GM23338 (cell line): ENCODE results near the gene GPRC5B. TPM values are rescaled to one million over a fixed set of nuclear protein-coding genes. Genes with fewer than 3 reads are reported as not detected.

ENCODE experiments used
- ATAC-seq: fragments of 200-7000 bp; cut with Tn5 transposase; 3 replicates; pipeline ENCODE4 v1.9.1; 2020
- DNase-seq: peaks from one replicate; pipeline ENCODE4 v3.0.0-alpha.2; 2015; ENCODE audit warnings: low spot score
- H2AFZ ChIP-seq: fragments of 200-600 bp; sonication (generic); 2 replicates; pipeline ENCODE4 v1.8.0; 2016; ENCODE audit warnings: antibody characterized with exemption, mild to moderate bottlenecking, moderate library complexity
- H3F3A ChIP-seq: fragments of 200-600 bp; sonication (generic); replicated peaks from 2 replicates; pipeline ENCODE4 v1.8.0; 2017; ENCODE audit warnings: antibody characterized with exemption, mixed run types, low read depth
- H3K27ac ChIP-seq: fragments of 200-600 bp; sonication (generic); 2 replicates; pipeline ENCODE4 v1.6.1; 2016; ENCODE audit warnings: low read depth
- H3K27me3 ChIP-seq: fragments of 200-600 bp; sonication (generic); 2 replicates; pipeline ENCODE4 v1.8.0; 2016; ENCODE audit warnings: mild to moderate bottlenecking, mixed run types, moderate library complexity; ENCODE audit not compliant: insufficient read depth
- H3K36me3 ChIP-seq: fragments of 200-600 bp; sonication (generic); 2 replicates; pipeline ENCODE4 v1.8.0; 2016; ENCODE audit warnings: mild to moderate bottlenecking; ENCODE audit not compliant: insufficient read depth
- H3K4me1 ChIP-seq: fragments of 200-600 bp; sonication (generic); 2 replicates; pipeline ENCODE4 v1.8.0; 2016; ENCODE audit warnings: mild to moderate bottlenecking, moderate library complexity; ENCODE audit not compliant: insufficient read depth
- H3K4me2 ChIP-seq: fragments of 200-600 bp; sonication (generic); 2 replicates; pipeline ENCODE4 v1.7.1; 2017; ENCODE audit warnings: mixed run types
- H3K4me3 ChIP-seq: fragments of 200-600 bp; sonication (generic); 2 replicates; pipeline ENCODE4 v1.6.1; 2016; ENCODE audit warnings: mixed run types
- H3K79me2 ChIP-seq: fragments of 200-600 bp; sonication (generic); replicated peaks from 2 replicates; pipeline ENCODE4 v1.8.0; 2017; ENCODE audit warnings: mild to moderate bottlenecking; ENCODE audit not compliant: insufficient read depth
- H3K9me2 ChIP-seq: fragments of 200-600 bp; sonication (generic); 2 replicates; pipeline ENCODE4 v1.8.0; 2017; ENCODE audit not compliant: insufficient read depth
- H4K20me1 ChIP-seq: fragments of 200-600 bp; sonication (generic); replicated peaks from 2 replicates; pipeline ENCODE4 v1.8.0; 2017; ENCODE audit warnings: mild to moderate bottlenecking; ENCODE audit not compliant: insufficient read depth
- H3K27ac Mint-ChIP-seq: 2 replicates; pipeline ENCODE4 v1.8.0; 2020; ENCODE audit warnings: inconsistent platforms, mild to moderate bottlenecking, moderate library complexity, mixed read lengths
- H3K27me3 Mint-ChIP-seq: 3 replicates; pipeline ENCODE4 v1.8.0; 2022; ENCODE audit warnings: low read depth, mild to moderate bottlenecking, moderate library complexity, mixed read lengths, inconsistent platforms; ENCODE audit not compliant: insufficient read depth, poor library complexity
- H3K36me3 Mint-ChIP-seq: 3 replicates; pipeline ENCODE4 v1.8.0; 2021; ENCODE audit warnings: low read depth, mild to moderate bottlenecking, inconsistent platforms, moderate library complexity, mixed read lengths
- H3K4me1 Mint-ChIP-seq: 3 replicates; pipeline ENCODE4 v1.8.0; 2020; ENCODE audit warnings: mild to moderate bottlenecking, inconsistent platforms, mixed read lengths
- H3K4me3 Mint-ChIP-seq: 3 replicates; pipeline ENCODE4 v1.8.0; 2021; ENCODE audit warnings: moderate library complexity, mild to moderate bottlenecking, inconsistent platforms, mixed read lengths
- H3K9me3 Mint-ChIP-seq: 3 replicates; pipeline ENCODE4 v1.8.0; 2020; ENCODE audit warnings: moderate library complexity, mild to moderate bottlenecking, inconsistent platforms, mixed read lengths
- CREB1 ChIP-seq: fragments of 250-450 bp; sonication (Bioruptor Pico); IDR thresholded peaks from 2 replicates; pipeline ENCODE4 v1.5.0; 2020; ENCODE audit warnings: low read depth, mild to moderate bottlenecking, moderate library complexity
- EZH2 ChIP-seq: fragments of 200-600 bp; sonication (generic); IDR thresholded peaks from one replicate; pipeline ENCODE4 v1.8.0; 2017; ENCODE audit warnings: antibody characterized with exemption, mild to moderate bottlenecking, low read depth; ENCODE audit not compliant: unreplicated experiment
- EZH2phosphoT487 ChIP-seq: fragments of 200-600 bp; sonication (generic); IDR thresholded peaks from one replicate; pipeline ENCODE4 v1.8.1; 2018; ENCODE audit warnings: antibody characterized with exemption; ENCODE audit not compliant: unreplicated experiment
- JUNB ChIP-seq: IDR thresholded peaks from one replicate; pipeline ENCODE4 v1.6.1; 2016; ENCODE audit warnings: antibody characterized with exemption; ENCODE audit not compliant: unreplicated experiment
- NANOG ChIP-seq: IDR thresholded peaks from 2 replicates; pipeline ENCODE4 v1.6.1; 2016; ENCODE audit warnings: antibody characterized with exemption, borderline replicate concordance
- POLR2AphosphoS5 ChIP-seq: IDR thresholded peaks from 2 replicates; pipeline ENCODE4 v1.6.1; 2016; ENCODE audit warnings: antibody characterized with exemption, low read depth
- long read RNA-seq: library from polyadenylated mRNA; unstranded; transcript quantifications from one replicate; pipeline ENCODE4 v2.0.0, GENCODE V29; 2020; ENCODE audit not compliant: unreplicated experiment
- polyA plus RNA-seq: library from polyadenylated mRNA; unstranded; fragments of >200 nt; fragmentation: Nextera tagmentation; extraction: Ambion mirVana; gene quantifications from 2 replicates; pipeline ENCODE4 v1.2.1, GENCODE V29; 2016
- total RNA-seq: library from RNA; depleted of rRNA; stranded (reverse); fragments of >200 nt; shearing (Covaris generic); gene quantifications from 2 replicates; pipeline ENCODE4 v1.2.3, GENCODE V29; 2014; rRNA removed
- TF ChIP-seq, protein P1 (sequence below): IDR thresholded peaks from 2 replicates; pipeline ENCODE4 v1.6.1; 2016; ENCODE audit warnings: antibody characterized with exemption
- TF ChIP-seq, protein P2 (sequence below), 2 experiments: fragments of 200-600 bp in 1 of 2; sonication (generic) in 1 of 2; conservative IDR thresholded peaks; 2 replicates each; pipeline versions ENCODE4 v1.5.1 to v1.6.1; 2016 to 2017; ENCODE audit warnings: antibody characterized with exemption in 2 of 2, low read depth in 2 of 2, mild to moderate bottlenecking in 2 of 2, moderate library complexity in 1 of 2

GPRC5B gene, protein sequence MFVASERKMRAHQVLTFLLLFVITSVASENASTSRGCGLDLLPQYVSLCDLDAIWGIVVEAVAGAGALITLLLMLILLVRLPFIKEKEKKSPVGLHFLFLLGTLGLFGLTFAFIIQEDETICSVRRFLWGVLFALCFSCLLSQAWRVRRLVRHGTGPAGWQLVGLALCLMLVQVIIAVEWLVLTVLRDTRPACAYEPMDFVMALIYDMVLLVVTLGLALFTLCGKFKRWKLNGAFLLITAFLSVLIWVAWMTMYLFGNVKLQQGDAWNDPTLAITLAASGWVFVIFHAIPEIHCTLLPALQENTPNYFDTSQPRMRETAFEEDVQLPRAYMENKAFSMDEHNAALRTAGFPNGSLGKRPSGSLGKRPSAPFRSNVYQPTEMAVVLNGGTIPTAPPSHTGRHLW
- total RNA-seq (57.4 and 82.5 TPM in 2 replicates), polyA plus RNA-seq (70.9 and 85.6 TPM in 2 replicates)
- long read RNA-seq, full-length matches to known transcripts, result 21 of 22 reads
- long read RNA-seq, partial matches to known transcripts, result 1 of 22 reads
- long read RNA-seq, other reads (novel, unspliced or antisense), result 0 of 22 reads

DNA sequence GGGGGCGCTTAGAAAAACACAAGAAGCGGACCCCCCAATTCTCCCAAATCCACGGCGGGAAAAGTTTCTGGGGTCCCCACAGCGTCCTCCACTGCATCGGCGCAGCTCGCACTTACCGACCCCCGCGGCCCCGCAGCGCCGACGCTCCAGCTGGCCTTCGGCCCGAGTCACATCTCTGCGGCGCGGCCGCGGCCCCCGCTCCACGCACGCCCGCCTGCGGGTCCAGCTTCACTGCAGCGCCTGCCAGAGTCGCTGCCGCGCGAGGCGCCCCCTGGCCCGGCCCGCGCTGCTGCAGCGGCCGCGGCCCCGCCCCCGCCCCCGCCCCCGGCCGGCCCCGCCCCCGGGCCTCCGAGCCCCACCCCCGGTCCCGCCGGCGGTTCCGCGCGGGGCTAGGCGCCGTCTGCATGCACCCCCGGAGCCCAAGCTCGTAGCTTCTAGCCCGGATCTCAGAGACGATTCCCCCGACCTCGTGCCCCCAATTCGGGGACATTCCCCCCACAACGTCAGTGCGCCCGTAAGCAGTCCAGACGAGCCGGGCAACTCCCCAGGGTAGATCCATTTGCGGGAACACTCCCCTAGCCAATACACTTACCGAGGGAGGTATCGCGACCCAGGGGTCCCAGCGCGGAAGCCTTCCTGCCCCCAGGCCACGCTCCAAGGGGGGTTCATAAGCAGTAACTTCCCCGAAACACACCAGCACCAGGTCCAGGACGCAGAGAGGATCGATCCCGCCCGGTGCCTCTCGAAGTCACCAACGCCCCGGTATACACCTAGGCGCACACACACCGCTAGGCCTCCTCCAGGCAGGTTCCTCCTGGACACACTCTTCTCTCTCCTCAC is at the start of gene GPRC5B:
Gene GPRC5B (minus strand): TSS at position 238 of the 840 bp plus-strand sequence. CDS start 12,003 bp downstream, outside the sequence.
- Mint-ChIP-seq H3K4me1 (peaks cover 22% of the 10 kb centered on the region), H3K27ac (no peak within 1 kb of the TSS), H3K36me3 (peaks cover 24% of the 10 kb centered on the region), H3K9me3 (peaks cover 5% of the 10 kb centered on the region; the same call in 1 of the 3 replicates), H3K4me3 (peak within 1 kb of the TSS; percentile 87), H3K27me3 (peaks cover 20% of the 10 kb centered on the region)
- Histone ChIP-seq H3K79me2 (peaks cover 34% of the 10 kb centered on the region), H3K4me3 (peak within 1 kb of the TSS; percentile 83), H3F3A (peaks cover 14% of the 10 kb centered on the region), H3K4me1 (peaks cover 15% of the 10 kb centered on the region), H4K20me1 (no peaks in the 10 kb centered on the region; the same call in 1 of the 2 replicates), H2AFZ (peak within 1 kb of the TSS; percentile 88), H3K9me2 (no peaks in the 10 kb centered on the region), H3K4me2 (peak within 1 kb of the TSS; percentile 88), H3K27ac (0 out of 2 replicates have a peak within 1 kb of the TSS, but pooled peaks have one; percentile 23), H3K36me3 (no peaks in the 10 kb centered on the region), H3K27me3 (peaks cover 12% of the 10 kb centered on the region)
- ATAC-seq, result peak; percentile 24
- DNase-seq, result peak; percentile 66
- TF ChIP-seq EZH2, result no peak
- peak; percentile 50; the same call in 1 of the 2 replicates for TF ChIP-seq POLR2AphosphoS5
- TF ChIP-seq JUNB, result no peak
- no peak for TF ChIP-seq EZH2phosphoT487
- TF ChIP-seq, protein P1, sequence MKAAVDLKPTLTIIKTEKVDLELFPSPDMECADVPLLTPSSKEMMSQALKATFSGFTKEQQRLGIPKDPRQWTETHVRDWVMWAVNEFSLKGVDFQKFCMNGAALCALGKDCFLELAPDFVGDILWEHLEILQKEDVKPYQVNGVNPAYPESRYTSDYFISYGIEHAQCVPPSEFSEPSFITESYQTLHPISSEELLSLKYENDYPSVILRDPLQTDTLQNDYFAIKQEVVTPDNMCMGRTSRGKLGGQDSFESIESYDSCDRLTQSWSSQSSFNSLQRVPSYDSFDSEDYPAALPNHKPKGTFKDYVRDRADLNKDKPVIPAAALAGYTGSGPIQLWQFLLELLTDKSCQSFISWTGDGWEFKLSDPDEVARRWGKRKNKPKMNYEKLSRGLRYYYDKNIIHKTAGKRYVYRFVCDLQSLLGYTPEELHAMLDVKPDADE, result no peak
- TF ChIP-seq, protein P2, sequence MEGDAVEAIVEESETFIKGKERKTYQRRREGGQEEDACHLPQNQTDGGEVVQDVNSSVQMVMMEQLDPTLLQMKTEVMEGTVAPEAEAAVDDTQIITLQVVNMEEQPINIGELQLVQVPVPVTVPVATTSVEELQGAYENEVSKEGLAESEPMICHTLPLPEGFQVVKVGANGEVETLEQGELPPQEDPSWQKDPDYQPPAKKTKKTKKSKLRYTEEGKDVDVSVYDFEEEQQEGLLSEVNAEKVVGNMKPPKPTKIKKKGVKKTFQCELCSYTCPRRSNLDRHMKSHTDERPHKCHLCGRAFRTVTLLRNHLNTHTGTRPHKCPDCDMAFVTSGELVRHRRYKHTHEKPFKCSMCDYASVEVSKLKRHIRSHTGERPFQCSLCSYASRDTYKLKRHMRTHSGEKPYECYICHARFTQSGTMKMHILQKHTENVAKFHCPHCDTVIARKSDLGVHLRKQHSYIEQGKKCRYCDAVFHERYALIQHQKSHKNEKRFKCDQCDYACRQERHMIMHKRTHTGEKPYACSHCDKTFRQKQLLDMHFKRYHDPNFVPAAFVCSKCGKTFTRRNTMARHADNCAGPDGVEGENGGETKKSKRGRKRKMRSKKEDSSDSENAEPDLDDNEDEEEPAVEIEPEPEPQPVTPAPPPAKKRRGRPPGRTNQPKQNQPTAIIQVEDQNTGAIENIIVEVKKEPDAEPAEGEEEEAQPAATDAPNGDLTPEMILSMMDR (conservative IDR thresholded peaks at IDR 0.05; ENCODE audit: low read depth in 2 of 2), result peak in 1 of 2 experiments; percentile 22; a peak in 2 of 4 replicates

DNA sequence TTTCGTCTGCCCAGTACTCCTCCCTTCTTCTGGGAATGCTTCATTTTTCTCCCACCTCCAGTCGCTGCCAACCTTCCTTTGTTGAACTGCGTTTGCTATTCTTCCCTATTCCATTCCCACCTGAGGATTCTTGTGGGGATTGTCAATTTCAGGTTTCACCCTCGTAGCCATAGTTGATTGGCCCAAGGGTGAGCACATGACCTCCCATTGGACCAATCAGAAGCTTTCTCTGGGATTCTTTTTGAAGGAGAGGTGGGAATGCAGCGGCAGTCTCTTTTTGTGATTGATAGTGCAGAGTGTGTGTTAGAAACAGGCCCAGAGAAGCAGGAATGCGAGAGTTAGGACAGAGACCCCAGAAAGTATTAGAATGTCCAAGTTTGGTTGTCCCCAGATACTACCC is 49.1 kb upstream of the GPRC5B start:
- H2AFZ ChIP-seq, result no peak overlapping the region
- H3K4me1 Mint-ChIP-seq, result peaks cover 4% of the 10 kb centered on the region; the same call in 2 of the 3 replicates
- H3K27me3 ChIP-seq, result no peaks in the 10 kb centered on the region
- peaks cover 1% of the 10 kb centered on the region for H3K27me3 Mint-ChIP-seq
- no peaks in the 10 kb centered on the region for H3K9me3 Mint-ChIP-seq
- no peaks in the 10 kb centered on the region; the same call in 1 of the 2 replicates for H3F3A ChIP-seq
- H3K4me2 ChIP-seq, result no peak overlapping the region
- H3K4me1 ChIP-seq, result no peaks in the 10 kb centered on the region
- no peak overlapping the region for H3K4me3 ChIP-seq
- no peak overlapping the region for H3K4me3 Mint-ChIP-seq
- H4K20me1 ChIP-seq, result no peaks in the 10 kb centered on the region
- no peaks in the 10 kb centered on the region for H3K79me2 ChIP-seq
- ATAC-seq (no peak), DNase-seq (peak; percentile 42)
- no peak overlapping the region for H3K27ac ChIP-seq
- H3K36me3 Mint-ChIP-seq, result no peaks in the 10 kb centered on the region
- no peaks in the 10 kb centered on the region for H3K9me2 ChIP-seq
- no peaks in the 10 kb centered on the region for H3K36me3 ChIP-seq
- no peak overlapping the region for H3K27ac Mint-ChIP-seq
- TF ChIP-seq, protein P2 (conservative IDR thresholded peaks at IDR 0.05; ENCODE audit: low read depth in 2 of 2), result no peak
- TF ChIP-seq CREB1 (CRISPR knock-in tag), result no peak
- TF ChIP-seq JUNB, result no peak
- no peak for TF ChIP-seq NANOG
